Stimulated activated effector memory CD8-positive, alpha-beta T cell treated with anti-CD3 and anti-CD28 coated beads, Interleukin-12 subunit alpha, Interleukin-12 subunit beta, amount 100 ng/mL, for 72 hours (primary cell): ENCODE measurements around the gene TMED9.

Experiments used
- ATAC-seq: fragments of 150-1000 bp; cut with Tn5 transposase; 2 replicates; pipeline ENCODE4 v1.10.0; 2021
- DNase-seq, 2 donors: peaks; one replicate each; pipeline ENCODE4 v3.0.0; 2021 to 2022; ENCODE audit warnings: low spot score in 2 of 2
- H3K27ac Mint-ChIP-seq: one replicate; pipeline ENCODE4 v1.8.0; 2022; ENCODE audit warnings: mild to moderate bottlenecking, mixed read lengths
- H3K36me3 Mint-ChIP-seq: one replicate; pipeline ENCODE4 v1.8.0; 2022; ENCODE audit warnings: mild to moderate bottlenecking, mixed read lengths
- H3K4me1 Mint-ChIP-seq: one replicate; pipeline ENCODE4 v1.8.0; 2022; ENCODE audit warnings: mixed read lengths
- H3K4me3 Mint-ChIP-seq: one replicate; pipeline ENCODE4 v1.8.0; 2022; ENCODE audit warnings: mild to moderate bottlenecking, mixed read lengths
- H3K9me3 Mint-ChIP-seq: one replicate; pipeline ENCODE4 v1.8.0; 2022; ENCODE audit warnings: mixed read lengths

The TMED9 gene

GRCh38 chr5:177592010-177592834, at the start of gene TMED9:
Gene TMED9 (plus strand): TSS chr5:177592203. CDS start chr5:177592215, 12 bp downstream.
- Mint-ChIP-seq H3K36me3 (peaks cover 55% of the 10 kb centered on the region), H3K27ac (peak within 1 kb of the TSS; percentile 98)

GRCh38 chr5:177542816-177543465, 49.1 kb upstream of the TMED9 start:
- Mint-ChIP-seq H3K4me1 (peaks cover 20% of the 10 kb centered on the region), H3K27ac (peak overlapping the region; percentile 41), H3K9me3 (no peaks in the 10 kb centered on the region), H3K36me3 (peaks cover 37% of the 10 kb centered on the region), H3K4me3 (no peak overlapping the region)
- ATAC-seq = no peak
- no peak for DNase-seq

More at GRCh38 chr5:177592010-177592834, at the start of gene TMED9:
- ATAC-seq = peak; percentile 96
- H3K4me3 Mint-ChIP-seq = peak within 1 kb of the TSS; percentile 96
- peaks cover 33% of the 10 kb centered on the region for H3K4me1 Mint-ChIP-seq
- DNase-seq = peak; percentile 83 to 91
- H3K9me3 Mint-ChIP-seq = no peaks in the 10 kb centered on the region

GRCh38 chr5:177545487-177546257, 46.3 kb upstream of the TMED9 start:
- no peak for ATAC-seq

GRCh38 chr5:177546258-177546741, 45.7 kb upstream of the TMED9 start:
- Mint-ChIP-seq H3K4me1 (peaks cover 20% of the 10 kb centered on the region), H3K27ac (peak overlapping the region; percentile 80), H3K9me3 (no peaks in the 10 kb centered on the region), H3K4me3 (no peak overlapping the region), H3K36me3 (peaks cover 28% of the 10 kb centered on the region)
- no peak for DNase-seq
- peak; percentile 61 for ATAC-seq

More at GRCh38 chr5:177545487-177546257, 46.3 kb upstream of the TMED9 start:
- no peak overlapping the region for H3K4me3 Mint-ChIP-seq
- H3K36me3 Mint-ChIP-seq = peaks cover 26% of the 10 kb centered on the region
- H3K9me3 Mint-ChIP-seq = no peaks in the 10 kb centered on the region
- H3K27ac Mint-ChIP-seq = no peak overlapping the region
- DNase-seq = no peak
- H3K4me1 Mint-ChIP-seq = peaks cover 20% of the 10 kb centered on the region

GRCh38 chr5:177547736-177548135, 44.3 kb upstream of the TMED9 start:
- H3K27ac Mint-ChIP-seq = peak overlapping the region; percentile 6
- H3K9me3 Mint-ChIP-seq = no peaks in the 10 kb centered on the region
- peaks cover 32% of the 10 kb centered on the region for H3K36me3 Mint-ChIP-seq
- no peak overlapping the region for H3K4me3 Mint-ChIP-seq
- ATAC-seq (no peak), DNase-seq (no peak)
- H3K4me1 Mint-ChIP-seq = peaks cover 24% of the 10 kb centered on the region

DNA sequence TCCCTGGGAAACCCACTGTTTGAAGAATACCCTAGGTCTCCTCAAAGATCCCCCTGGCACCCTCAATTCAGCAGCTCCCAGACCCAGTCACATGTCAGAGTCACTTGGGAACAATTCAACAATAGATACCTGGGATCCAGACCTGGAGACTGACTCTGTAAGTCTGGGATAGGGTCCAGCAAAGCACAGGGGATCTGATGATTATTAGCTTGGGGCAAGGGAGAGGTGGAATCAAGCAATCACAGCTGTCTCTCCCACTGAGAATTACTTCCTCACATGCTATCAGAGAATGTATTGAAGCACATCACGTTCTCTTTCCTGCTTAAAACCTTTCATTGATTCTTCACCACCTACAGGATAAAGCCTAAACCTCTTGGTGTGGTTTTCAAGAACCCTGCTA, 43.5 kb upstream of the TMED9 start:
- DNase-seq (no peak), ATAC-seq (no peak)
- Mint-ChIP-seq H3K9me3 (no peaks in the 10 kb centered on the region), H3K4me3 (no peak overlapping the region), H3K4me1 (peaks cover 29% of the 10 kb centered on the region), H3K27ac (no peak overlapping the region), H3K36me3 (peaks cover 35% of the 10 kb centered on the region)

DNA sequence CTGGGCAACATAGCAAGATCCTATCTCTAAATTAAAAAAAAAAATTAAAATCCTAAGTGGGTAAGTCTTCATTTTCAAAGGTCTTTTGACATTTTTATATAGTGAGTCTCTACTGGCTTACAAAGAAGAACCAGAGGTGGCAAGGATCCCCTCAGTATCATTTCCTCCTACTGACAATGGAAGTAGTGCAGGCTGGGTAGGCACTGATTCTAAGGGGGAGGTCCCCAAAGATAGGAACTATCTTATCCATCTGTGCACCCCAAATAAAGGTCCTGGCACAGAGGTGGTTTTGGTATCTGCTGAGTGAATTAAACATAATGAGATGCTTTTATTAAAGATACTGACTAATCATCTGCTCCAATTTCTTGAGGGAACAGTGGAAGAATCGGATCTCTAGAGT, 41.9 kb upstream of the TMED9 start:
- Mint-ChIP-seq H3K4me3 (no peak overlapping the region), H3K27ac (no peak overlapping the region), H3K4me1 (peaks cover 36% of the 10 kb centered on the region), H3K9me3 (no peaks in the 10 kb centered on the region), H3K36me3 (peaks cover 35% of the 10 kb centered on the region)
- DNase-seq (no peak), ATAC-seq (no peak)

- H3K4me1 Mint-ChIP-seq = peaks cover 29% of the 10 kb centered on the region
- H3K36me3 Mint-ChIP-seq = peaks cover 31% of the 10 kb centered on the region
- no peak for ATAC-seq
- peak overlapping the region; percentile 76 for H3K27ac Mint-ChIP-seq
- H3K9me3 Mint-ChIP-seq = no peaks in the 10 kb centered on the region
- no peak for DNase-seq
- peak overlapping the region; percentile 82 for H3K4me3 Mint-ChIP-seq
Observed at GRCh38 chr5:177552839-177553455, 39.1 kb upstream of the TMED9 start.

- ATAC-seq (peak; percentile 64), DNase-seq (peak; percentile 30 to 71)
- Mint-ChIP-seq H3K36me3 (peaks cover 31% of the 10 kb centered on the region), H3K9me3 (no peaks in the 10 kb centered on the region), H3K27ac (peak overlapping the region; percentile 87), H3K4me1 (peaks cover 29% of the 10 kb centered on the region), H3K4me3 (peak overlapping the region; percentile 82)
Observed at GRCh38 chr5:177553671-177554429, 38.2 kb upstream of the TMED9 start.

GRCh38 chr5:177554474-177555111, 37.4 kb upstream of the TMED9 start, which contains the start of gene FAM193B:
Gene FAM193B (minus strand): TSS chr5:177554563. CDS start chr5:177554458, 105 bp downstream.
- H3K4me1 Mint-ChIP-seq = peaks cover 29% of the 10 kb centered on the region
- peak within 1 kb of the TSS; percentile 82 for H3K4me3 Mint-ChIP-seq
- peak; percentile 91 to 99 for DNase-seq
- no peaks in the 10 kb centered on the region for H3K9me3 Mint-ChIP-seq
- ATAC-seq = peak; percentile 98
- peaks cover 31% of the 10 kb centered on the region for H3K36me3 Mint-ChIP-seq
- peak within 1 kb of the TSS; percentile 87 for H3K27ac Mint-ChIP-seq

DNA sequence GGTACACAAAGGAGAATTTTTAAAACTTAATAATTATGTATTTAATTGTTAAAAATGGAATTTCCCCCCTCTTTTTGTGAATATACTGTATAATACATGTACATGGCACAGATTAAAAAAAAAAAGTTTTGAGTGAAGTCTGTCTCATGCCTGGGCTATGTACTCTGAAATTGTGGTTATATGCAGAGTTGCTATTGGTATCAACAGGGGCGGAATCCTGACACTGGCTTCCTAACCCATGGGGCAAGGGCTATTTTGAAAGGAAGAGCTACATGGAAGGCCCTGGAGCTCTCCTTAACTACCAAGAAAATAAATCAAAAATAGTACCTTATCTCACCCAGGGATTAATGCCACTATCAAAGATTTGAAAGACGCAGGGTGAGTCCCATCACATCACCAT, 36.8 kb upstream of the TMED9 start:
- Mint-ChIP-seq H3K4me3 (peak overlapping the region; percentile 82), H3K4me1 (peaks cover 29% of the 10 kb centered on the region), H3K9me3 (no peaks in the 10 kb centered on the region), H3K36me3 (peaks cover 29% of the 10 kb centered on the region), H3K27ac (peak overlapping the region; percentile 87)
- no peak for ATAC-seq
- DNase-seq = no peak

DNA sequence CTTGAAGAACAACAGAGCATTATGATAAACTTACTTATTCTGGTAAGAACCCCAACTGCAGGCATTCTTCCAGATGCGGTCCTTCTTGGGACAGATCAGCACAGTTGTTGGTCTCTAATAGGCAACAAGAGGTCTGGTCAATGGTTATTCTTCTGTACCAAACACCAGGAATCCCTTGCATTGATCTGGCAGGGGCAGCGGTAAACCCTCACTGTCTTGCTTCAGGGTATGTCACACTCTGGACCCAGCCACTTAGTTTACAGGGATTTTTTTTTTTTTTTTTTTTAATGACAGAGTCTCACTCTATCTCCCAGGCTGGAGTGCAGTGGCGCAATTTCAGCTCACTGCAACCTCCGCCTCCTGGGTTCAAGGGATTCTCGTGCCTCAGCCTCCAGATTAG, 36.3 kb upstream of the TMED9 start:
- no peak for DNase-seq
- peaks cover 29% of the 10 kb centered on the region for H3K4me1 Mint-ChIP-seq
- ATAC-seq = no peak
- no peaks in the 10 kb centered on the region for H3K9me3 Mint-ChIP-seq
- H3K36me3 Mint-ChIP-seq = peaks cover 24% of the 10 kb centered on the region
- H3K4me3 Mint-ChIP-seq = peak overlapping the region; percentile 82
- H3K27ac Mint-ChIP-seq = no peak overlapping the region

- H3K4me3 Mint-ChIP-seq = no peak overlapping the region
- H3K36me3 Mint-ChIP-seq = peaks cover 10% of the 10 kb centered on the region
- no peaks in the 10 kb centered on the region for H3K9me3 Mint-ChIP-seq
- peaks cover 25% of the 10 kb centered on the region for H3K4me1 Mint-ChIP-seq
- no peak for ATAC-seq
- DNase-seq = no peak
- H3K27ac Mint-ChIP-seq = no peak overlapping the region
Observed at GRCh38 chr5:177557041-177557647, 34.9 kb upstream of the TMED9 start.
